GM21737 (cell line): ENCODE measurements around the gene RBM43.
"Not testable (repeated sequence)": the region's sequence is repeated elsewhere in the genome, so short reads cannot be mapped to it uniquely, and the experiment has no call there.

Experiments used
- ATAC-seq: cut with Tn5 transposase; IDR thresholded peaks from one replicate; pipeline ENCODE4 v1.9.1; 2021; ENCODE audit warnings: mild to moderate bottlenecking, moderate library complexity; ENCODE audit not compliant: unreplicated experiment

The RBM43 gene

DNA sequence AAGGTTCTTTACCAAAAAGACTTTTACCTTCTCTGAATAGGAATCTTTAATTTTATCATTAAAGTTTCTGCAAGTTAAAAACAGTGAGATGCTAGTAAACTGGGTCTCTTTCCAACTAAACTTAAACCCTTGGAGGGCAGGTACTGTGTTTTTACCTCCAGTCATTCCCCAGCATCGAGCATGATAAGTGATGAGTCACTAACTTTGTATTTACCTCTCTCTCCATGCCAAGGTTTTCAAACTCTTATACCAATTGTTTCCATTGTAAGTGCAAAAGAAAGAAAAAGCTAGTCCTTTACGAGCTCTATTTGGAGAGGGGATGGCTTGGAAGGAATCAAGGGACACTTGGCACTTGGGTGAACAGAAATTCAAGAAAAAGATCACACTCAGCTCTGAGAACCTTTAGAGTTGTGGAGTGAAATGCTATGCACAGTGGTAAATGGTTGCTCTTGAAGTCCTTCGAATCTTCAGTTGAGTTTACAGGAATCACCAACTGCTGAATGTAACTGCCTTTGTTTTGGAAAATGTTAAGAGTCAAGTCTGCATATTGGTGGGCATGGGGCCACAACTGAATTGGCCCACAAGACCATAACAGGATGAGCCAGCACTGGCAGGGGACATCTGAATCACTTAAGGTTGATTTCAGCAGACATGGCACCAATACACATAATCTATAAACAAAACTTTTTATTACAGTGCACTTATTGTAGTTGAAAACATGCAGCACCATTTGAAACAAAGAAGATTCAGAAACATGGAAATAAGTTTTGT is 8.3 kb upstream of the RBM43 start:
- no peak for ATAC-seq

DNA sequence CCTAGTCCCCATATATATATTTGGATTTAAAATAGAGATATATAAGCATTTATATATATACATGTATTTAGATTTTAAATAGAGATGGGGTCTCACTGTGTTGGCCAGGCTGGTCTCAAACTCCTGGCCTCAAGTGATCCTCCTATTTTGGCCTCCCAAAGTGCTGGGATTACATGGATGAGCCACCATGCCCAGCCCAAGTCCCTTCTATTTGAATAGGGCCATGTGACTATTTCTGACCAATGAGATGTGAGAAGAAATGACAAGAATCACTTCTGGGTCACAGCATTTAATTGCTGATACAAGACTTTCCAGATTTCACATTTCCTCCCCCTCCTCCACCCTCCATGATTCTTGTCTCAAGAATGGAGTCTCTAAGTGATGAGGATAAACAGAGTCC is 6.4 kb upstream of the RBM43 start:
- no peak for ATAC-seq

DNA sequence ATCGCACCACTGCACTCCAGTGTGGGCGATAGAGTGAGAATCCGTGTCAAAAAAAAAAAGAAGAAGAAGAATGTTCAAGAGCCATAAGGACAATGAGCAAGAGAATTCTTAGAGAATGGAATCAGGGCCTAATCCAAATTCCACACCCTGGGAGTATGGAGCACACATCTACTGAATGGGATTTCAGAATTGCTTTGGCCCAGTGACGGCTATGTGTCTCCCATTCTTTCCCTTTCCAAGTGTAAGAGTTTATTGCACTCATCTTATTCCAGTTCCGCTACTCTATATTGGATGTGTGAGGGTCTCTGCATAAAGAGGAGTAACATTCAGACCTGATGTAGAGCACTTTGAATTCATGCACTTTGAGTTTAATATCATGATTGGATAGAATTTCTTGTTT is 5.9 kb upstream of the RBM43 start:
- ATAC-seq = no peak

DNA sequence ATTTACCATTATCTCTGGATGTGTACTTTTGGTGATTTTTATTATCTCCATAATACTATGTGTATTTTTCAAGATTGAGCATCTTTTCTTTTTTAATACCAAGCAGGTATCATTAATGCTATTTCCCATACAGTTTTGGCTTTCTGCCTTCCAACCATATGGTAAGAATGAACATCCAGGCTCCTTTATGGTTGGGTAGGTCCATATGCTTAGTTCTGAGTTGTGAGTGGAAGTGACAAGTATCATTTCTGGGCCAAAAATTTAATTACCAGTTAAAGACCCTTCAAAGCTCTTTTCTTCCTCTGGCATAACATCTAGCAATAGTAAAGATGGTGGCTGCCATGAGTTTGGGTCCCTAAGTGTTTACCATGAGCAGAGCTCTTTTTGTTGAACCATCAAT is 4.3 kb upstream of the RBM43 start:
- no peak for ATAC-seq

DNA sequence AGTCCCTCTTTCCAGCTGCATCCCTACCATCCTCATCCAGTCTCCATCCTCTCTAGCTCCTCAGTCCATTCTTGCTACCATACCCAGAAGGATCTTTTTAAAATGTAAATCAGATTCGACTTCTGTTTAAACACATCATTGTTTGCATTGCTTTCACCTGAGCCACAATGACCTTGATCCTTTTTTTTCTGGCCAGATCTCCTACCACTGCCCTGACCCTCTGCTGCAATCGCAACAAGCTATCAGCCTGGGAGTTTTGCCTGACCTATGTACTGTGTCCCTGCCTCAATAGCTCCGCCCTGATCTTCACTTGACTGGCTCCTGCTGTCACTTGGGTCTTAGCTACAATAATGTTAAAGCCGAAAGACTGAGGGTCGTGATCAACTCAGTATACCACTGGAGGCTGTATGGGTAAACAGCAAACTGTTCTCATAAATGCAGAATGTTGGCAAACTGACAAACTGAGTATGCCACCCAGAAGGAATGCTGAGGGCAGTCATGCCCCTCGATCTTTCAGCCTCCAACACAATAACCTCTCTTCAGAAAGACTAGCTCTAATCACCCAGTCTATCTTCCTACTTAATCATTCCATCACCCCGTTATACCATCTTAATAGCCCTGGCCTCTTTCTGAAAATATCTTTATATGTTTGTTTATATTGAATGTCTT is 2.6 kb upstream of the RBM43 start:
- no peak for ATAC-seq

DNA sequence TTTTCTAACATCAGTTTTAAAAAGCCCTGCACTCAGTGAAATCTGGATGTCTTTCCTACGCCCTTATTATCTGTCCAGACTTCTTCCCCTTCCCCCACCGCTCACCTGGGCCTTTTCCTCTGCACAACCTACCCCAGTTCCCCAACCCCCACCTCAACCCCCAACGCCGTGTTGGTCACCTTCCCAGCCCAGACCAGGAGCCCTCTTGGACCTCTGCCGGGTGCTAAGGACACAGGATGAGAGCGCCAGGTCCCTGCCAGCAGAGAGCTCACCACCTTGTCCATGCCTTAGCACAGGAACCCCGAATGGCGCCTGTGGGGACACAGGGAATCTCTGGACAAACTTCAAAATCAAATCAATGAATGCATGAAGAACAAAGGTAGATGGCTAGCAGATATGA is 966 bp upstream of the RBM43 start:
- ATAC-seq = no peak

DNA sequence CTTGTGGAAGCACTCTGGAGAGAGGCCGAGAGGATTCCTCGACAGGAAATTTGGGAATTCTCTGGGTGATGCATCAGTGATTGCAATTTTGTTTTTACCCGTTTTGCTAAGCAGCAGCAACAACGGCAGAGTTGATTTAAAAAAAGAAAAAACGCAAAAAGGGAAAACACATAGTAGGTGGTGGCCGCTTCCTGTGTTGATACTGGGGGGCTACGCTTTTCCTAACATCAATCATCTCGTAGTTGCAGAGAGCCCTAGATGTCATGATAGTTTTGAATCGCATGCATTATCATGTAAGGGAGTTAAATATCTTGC is 271 bp upstream of the RBM43 start:
- ATAC-seq = no peak

DNA sequence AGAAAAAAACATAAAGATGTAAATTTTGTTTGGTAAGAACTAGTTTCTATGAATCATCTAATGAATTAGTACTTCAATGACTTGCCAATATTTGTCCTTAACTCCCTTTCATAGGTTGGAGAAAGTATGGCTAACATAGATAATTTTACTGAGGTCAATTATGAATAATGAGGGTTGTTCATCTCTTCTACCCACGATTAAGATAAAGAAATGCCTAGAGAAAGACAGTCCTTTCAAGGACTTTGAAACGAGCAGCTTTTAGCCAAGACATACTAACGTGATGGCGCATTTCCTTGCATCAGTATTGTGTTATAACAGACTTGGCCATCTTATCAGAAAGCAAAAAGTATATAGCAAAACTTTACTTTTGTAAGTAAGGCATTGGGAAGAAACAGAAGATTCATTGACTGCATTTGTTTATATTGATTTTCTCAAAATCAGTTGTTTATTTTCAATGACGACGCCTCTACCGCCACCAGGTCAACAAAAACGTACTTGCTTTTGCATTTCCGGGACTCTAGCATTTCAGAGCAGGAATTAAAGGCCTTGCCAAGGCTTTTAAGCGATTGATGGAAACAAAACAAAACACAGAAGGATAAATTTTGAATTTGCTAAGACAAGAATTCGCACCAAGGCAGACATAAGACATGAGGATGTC is 961 bp downstream of the RBM43 start:
- peak; percentile 9 for ATAC-seq

DNA sequence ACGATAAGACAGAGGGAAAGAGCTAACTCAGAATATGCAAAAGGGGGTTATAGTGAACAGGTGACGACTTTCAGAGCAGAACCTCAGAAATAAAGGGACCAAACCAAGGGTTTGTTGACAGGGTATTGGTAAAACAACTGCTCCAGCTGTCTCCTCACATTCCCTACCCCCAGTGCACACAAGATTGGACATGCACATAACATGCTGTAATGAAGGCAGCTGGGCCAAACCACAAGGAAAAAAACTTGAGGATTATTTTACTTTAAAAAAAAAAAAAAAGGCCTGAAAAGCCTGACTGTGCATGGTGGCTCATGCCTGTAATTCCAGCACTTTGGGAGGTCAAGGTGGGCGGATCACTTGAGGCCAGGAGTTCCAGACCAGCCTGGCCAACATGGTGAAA is 3.5 kb downstream of the RBM43 start:
- no peak for ATAC-seq

DNA sequence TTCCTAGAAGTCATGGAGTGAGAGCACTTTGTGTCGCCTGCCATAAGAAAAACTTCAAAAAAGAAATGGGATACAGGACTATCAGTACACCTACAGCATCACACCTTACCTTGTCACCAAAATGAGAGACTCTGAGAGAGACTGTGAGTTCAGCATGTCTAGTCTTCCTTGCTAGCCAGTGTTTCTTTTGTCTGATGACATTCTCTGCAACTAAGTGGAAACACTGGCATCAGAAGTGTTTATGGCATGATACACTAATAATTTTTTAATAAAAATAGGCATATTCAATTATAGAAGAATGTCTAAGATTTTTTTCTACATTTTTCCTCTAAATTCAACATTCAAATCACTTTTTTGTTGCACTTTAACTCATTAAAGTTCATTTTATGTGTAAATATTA is 9.0 kb downstream of the RBM43 start:
- no peak for ATAC-seq

DNA sequence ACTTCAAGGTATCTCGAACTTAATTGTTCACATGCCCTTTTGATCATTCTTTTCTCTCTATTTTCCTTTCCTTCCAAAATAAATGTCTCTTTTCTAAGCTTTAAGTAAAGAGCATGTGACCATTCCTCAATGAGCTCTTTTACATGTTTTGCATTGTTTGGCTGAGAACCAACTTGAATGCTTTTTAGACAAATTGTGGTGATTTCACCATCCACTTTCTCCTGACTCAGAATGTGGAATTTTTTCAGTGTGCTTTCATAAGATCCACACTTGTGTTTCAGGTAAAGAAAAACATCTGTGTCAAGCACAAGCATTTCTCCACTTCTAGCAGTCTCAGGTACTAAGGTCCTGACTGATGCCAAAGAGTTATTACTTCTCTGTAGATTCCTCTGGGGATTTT is 10.7 kb downstream of the RBM43 start:
- no peak for ATAC-seq

DNA sequence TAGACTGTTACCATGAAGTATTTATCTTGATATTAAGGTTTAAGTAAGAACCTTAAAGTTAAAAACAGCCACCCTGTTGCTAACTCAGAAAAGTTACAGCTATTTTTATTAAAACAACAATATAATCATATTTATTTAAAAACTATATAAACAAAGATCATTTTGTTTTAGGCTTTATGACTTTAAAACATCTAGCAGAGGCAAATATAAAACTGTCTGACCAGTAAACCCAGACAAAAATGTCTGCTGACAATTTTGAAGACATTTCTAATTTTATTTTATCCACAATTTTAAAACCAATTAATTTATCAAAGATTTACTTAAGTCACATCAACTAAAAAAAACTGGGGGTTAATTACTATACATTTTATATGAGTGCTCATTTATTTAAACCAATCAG is 14.2 kb downstream of the RBM43 start:
- no peak for ATAC-seq

DNA sequence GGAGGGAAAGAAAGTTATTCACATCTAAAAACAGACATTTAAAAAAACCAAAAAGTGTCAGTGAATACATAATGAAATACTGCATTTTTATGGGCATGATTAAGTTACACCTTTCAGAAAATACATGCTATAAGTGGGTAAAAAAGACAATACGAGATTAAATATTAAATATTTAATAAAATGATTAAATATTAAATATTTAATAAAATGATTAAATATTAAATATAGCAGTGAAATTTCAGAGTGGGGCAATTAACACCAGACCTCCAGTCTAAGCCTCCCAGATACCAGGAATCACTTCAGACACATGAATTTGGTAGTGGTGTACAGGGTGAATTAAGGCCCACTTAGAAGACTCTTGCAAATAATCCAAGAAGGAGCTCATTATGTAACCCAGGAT is 15.5 kb downstream of the RBM43 start:
- ATAC-seq = no peak

DNA sequence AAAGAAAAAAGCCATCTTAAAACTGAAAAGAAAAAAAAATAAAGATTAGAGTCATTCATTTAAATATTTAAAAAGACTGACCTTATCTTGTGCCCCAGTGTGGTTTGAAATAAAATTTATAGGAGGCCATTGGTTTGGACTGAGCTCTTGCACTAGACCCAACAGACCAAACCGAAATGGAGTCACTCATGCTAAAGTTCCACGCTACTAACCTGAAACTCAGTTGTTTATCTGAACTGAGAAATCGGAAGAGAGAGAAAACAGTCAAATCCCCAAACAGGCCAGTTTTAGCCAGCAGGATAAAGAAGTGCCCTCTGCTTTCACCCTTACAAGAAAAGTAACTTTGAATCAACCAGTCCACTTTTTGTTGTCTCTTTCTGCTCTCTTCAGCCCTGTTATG is 18.2 kb downstream of the RBM43 start:
- no peak for ATAC-seq

DNA sequence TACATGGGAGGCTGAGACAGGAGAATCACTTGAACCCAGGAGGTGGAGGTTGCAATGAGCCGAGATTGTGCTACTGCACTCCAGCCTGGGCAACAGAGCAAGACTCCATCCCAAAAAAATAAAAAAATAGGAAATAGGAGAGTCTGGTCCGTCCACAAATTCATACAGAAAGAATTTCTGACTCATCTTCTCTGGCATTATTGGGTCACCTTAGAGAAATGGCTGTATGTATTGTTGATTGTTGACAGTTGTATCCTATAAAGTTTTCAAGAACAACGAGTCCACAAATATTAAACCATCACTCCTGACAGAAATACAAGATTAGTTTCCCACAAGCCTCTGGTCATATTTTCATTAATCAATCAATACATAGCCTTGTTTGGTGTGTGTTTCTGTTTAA is 20.4 kb downstream of the RBM43 start:
- no peak for ATAC-seq

DNA sequence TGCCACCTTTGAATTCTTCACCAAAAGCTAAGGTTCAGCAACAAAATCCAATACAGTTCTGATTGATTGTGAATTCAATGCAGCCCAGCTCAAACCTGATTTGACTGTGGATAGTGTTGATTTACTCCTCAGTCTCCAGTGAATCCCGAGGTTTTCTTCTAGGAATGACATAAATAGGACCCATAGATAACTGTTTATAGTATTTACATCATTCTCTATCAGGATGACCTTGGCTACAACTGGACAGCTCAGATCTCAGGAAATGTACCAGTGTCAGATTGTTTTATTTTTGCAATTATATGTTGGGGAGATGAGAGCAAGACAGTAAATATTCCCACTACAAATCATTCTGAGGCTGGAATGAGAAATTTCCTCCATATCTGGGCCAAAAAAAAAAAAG is 21.2 kb downstream of the RBM43 start:
- ATAC-seq = no peak

DNA sequence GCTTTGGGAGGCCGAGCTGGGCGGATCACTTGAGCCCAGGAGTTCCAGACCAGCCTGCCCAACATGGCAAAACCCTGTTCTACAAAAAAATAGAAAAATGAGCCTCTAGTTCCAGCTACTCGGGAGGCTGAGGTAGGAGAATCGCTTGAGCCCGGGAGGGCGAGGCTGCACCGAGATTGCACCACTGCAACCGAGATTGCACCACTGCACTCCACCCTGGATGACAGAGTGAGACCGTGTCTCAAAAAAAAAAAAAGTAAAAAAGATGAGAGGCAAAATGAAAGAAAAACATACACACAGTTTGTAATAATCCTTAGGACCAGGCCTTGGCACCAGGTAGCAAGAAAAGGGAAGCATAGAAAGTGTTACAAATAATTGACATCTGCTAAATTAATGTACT is 22.0 kb downstream of the RBM43 start:
- ATAC-seq = no peak

DNA sequence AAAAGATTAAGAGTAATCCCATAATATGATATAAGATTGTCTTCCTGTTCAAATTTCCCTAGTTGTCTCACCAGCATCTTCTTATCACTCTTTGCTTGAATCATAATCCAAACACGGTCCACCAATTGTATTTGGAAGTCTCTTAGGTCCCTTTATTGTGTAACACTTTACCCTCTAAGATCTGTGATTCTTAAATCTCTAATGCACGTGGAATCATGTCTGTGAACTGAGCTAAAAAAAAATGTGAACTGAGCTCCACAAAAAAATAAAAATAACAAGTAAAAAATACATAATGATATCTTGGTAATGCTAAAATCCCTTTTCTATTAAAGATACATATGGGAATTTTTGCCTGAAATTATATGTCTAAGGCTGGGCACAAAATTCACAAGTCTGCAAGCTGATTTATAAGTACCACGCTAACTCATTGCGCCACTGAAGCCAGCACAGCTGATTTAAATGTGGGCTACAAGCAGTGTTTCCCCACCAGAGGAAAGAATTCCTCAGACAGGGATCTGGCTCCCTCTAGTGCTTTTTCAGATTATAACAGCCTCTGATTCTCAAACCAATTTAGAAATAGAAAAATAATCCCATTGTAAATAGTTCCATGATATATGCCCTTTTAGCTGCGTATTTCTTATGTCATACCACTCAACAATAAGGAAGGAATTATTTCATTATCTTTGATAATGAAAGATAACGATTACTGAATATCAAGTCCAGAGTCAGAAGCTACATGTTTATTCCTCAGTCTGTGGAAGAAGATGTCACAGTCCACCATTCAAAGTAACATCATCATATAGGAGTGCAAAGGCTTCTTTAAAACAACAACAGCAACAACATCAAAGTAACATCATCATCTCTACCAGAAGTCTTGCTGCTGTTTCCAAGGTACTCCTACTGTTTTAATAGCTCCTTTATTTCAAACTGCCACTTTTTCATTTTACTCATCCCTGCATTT is 22.9 kb downstream of the RBM43 start:
- peak; percentile 83 for ATAC-seq

DNA sequence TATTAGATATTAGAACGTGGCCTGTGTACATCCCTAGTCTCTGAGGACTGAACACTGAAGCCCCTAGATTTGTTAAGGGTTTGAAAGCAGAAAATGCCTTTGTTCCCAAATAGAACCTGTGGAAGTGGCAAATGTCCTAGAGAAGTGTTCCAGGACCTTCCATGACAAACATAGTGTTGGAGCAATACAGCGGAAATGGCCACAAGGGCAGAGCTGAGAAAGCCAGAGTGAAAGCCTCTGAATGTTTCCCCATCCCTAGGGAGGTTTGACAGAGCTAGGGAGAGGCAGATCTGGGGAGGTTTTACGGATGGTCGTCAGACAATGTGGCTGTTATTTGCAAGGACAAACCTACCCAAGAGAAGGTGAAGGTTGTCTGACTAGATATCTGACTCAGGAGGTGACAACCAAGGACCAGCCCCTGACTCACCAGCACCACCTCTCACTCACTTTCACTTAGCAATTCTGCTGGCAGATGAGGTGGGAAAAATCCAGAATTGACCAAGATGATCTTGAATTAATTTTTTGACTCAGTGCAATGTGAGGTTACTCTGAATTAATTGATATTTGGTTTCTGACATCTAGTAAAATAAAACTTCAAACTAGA is 24.1 kb downstream of the RBM43 start:
- ATAC-seq = no peak

DNA sequence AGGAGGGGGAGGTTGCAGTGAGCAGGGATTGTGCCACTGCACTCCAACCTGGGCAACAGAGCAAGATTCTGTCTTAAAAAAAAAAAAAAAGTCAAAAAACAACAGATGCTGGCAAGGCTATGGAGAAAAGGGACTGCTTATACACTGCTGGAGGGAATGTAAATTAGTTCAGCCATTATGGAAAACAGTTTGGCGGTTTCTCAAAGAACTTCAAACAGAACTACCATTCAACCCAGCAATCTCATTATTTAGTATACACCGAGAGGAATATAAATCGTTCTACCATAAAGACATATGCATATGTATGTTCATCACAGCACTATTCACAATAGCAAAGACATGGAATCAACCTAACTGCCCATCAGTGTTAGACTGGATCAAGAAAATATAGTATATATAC is 27.9 kb downstream of the RBM43 start:
- ATAC-seq = not testable (repeated sequence)

DNA sequence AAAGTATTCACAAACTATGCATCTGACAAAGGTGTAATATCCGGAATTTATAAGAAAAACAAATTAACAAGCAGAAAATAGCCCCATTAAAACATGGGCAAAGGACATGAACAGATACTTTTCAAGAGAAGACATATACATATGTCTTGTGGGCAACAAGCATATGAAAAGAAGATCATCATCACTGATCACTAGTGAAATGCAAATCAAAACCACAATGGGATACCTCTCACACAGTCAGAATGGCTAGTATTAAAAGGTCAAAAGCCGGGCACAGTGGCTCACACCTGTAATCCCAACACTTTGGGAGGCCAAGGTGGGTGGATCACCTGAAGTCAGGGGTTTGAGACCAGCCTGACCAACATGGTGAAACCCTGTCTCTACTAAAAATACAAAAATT is 28.4 kb downstream of the RBM43 start:
- ATAC-seq = not testable (repeated sequence)
